ENCODE measurements around the gene FOLR2.
A peak's percentile ranks its signal among the peaks of the same experiment; 100 is the strongest.

Gene FOLR2

DNA sequence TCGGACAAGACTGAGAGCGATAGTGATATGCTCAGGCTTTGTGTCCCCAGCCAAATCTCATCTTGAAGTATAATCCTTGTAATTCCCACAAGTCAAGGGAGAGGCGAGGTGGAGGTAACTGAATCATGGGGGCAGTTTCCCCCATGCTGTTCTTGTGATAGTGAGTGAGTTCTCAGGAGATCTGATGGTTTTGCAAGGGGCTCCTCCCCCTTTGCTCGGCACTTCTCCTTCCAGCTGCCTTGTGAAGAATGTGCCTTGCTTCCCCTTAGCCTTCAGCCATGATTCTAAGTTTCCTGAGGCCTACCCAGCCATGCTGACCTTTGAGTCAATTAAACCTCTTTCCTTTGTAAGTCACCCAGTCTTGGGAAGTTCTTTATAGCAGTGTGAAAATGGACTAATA lies 7.5 kb upstream of the FOLR2 start:
- TF ChIP-seq PAX5 (IDR thresholded peaks at IDR 0.05; ENCODE audit: insufficient read depth, low read length, severe bottlenecking) (no peak), SPI1 (IDR thresholded peaks at IDR 0.05; ENCODE audit: low read depth, low read length) (no peak), POU2F2 (IDR thresholded peaks at IDR 0.05; ENCODE audit: low read depth, low read length) (no peak), POLR2AphosphoS5 (IDR thresholded peaks at IDR 0.05; ENCODE audit: low read depth, low read length) (no peak), POLR2A (IDR thresholded peaks at IDR 0.05; ENCODE audit: low read depth, low read length) (no peak), TAF1 (IDR thresholded peaks at IDR 0.05; ENCODE audit: low read depth, low read length) (no peak)
- no peak for FAIRE-seq
- DNase-seq (ENCODE audit: insufficient read length, low spot score) = no peak

DNA sequence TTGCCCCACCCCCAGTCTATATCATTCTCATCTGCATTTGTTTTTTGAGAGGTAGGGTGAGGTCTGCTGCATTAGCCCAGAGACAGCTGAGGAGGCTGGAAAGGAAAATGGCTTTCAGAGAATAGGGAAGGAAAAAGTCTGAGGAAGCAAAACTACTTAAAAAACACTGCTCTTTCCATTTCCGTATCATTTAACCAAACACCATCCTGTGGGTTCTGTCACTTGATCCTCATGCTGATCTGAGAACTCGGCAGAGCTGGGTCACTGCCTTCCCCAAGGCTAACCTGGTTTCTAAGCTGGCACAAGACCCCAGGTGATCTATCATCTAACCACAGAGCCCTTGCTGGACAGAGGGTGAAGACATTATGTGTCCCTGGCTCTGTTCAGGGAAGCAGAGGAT lies 1.2 kb downstream of the FOLR2 start:
- TF ChIP-seq POU2F2 (IDR thresholded peaks at IDR 0.05; ENCODE audit: low read depth, low read length) (no peak), TAF1 (IDR thresholded peaks at IDR 0.05; ENCODE audit: low read depth, low read length) (no peak), PAX5 (IDR thresholded peaks at IDR 0.05; ENCODE audit: insufficient read depth, low read length, severe bottlenecking) (no peak)
- DNase-seq (ENCODE audit: insufficient read length, low spot score) = no peak
- FAIRE-seq = no peak

DNA sequence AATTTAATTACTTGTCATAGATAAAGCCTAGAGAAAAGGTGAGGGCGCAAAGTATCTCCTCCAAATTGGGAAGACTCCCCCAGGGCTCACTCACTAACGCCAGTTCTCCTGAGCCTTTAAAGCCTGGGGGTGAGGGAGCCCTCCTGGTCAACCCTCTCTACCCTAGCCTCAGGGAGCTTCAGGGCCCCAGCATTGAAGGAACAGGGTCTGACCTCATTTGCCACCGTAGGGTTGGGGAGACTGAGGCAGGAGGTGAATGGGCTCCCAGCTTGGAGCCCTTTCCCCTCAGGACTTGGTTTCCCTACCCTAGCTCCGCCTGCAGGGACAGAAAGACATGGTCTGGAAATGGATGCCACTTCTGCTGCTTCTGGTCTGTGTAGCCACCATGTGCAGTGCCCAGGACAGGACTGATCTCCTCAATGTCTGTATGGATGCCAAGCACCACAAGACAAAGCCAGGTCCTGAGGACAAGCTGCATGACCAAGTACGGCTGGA lies 1.7 kb downstream of the FOLR2 start:
- TF ChIP-seq TAF1 (IDR thresholded peaks at IDR 0.05; ENCODE audit: low read depth, low read length) (no peak), POU2F2 (IDR thresholded peaks at IDR 0.05; ENCODE audit: low read depth, low read length) (no peak), SPI1 (IDR thresholded peaks at IDR 0.05; ENCODE audit: low read depth, low read length) (no peak), POLR2A (IDR thresholded peaks at IDR 0.05; ENCODE audit: low read depth, low read length) (no peak), PAX5 (IDR thresholded peaks at IDR 0.05; ENCODE audit: insufficient read depth, low read length, severe bottlenecking) (no peak), POLR2AphosphoS5 (IDR thresholded peaks at IDR 0.05; ENCODE audit: low read depth, low read length) (no peak)
- no peak for DNase-seq (ENCODE audit: insufficient read length, low spot score)
- no peak for FAIRE-seq

DNA sequence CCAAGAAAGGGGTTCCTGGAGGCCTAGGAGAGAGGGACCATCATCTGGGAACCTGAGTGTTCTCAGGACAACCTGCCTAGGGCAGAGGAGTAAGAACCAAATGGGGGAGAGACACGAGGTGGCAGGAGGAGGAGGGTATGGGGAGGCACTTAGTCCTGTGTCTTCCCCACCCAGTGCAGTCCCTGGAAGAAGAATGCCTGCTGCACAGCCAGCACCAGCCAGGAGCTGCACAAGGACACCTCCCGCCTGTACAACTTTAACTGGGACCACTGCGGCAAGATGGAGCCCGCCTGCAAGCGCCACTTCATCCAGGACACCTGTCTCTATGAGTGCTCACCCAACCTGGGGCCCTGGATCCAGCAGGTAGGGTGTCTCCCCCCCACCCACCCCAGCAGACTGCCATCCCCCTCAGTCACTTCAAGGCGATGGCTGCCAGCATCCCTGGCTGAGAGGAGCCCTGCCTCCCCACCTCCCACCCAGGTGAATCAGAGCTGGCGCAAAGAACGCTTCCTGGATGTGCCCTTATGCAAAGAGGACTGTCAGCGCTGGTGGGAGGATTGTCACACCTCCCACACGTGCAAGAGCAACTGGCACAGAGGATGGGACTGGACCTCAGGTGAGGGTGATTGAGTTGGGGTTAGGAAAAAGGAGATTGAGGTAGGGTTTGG lies 4.2 kb downstream of the FOLR2 start:
- DNase-seq (ENCODE audit: insufficient read length, low spot score) (no peak), FAIRE-seq (no peak)
- TF ChIP-seq POLR2A (IDR thresholded peaks at IDR 0.05; ENCODE audit: low read depth, low read length) (no peak), TAF1 (IDR thresholded peaks at IDR 0.05; ENCODE audit: low read depth, low read length) (no peak), SPI1 (IDR thresholded peaks at IDR 0.05; ENCODE audit: low read depth, low read length) (no peak), POLR2AphosphoS5 (IDR thresholded peaks at IDR 0.05; ENCODE audit: low read depth, low read length) (no peak), POU2F2 (IDR thresholded peaks at IDR 0.05; ENCODE audit: low read depth, low read length) (no peak), PAX5 (IDR thresholded peaks at IDR 0.05; ENCODE audit: insufficient read depth, low read length, severe bottlenecking) (no peak)

DNA sequence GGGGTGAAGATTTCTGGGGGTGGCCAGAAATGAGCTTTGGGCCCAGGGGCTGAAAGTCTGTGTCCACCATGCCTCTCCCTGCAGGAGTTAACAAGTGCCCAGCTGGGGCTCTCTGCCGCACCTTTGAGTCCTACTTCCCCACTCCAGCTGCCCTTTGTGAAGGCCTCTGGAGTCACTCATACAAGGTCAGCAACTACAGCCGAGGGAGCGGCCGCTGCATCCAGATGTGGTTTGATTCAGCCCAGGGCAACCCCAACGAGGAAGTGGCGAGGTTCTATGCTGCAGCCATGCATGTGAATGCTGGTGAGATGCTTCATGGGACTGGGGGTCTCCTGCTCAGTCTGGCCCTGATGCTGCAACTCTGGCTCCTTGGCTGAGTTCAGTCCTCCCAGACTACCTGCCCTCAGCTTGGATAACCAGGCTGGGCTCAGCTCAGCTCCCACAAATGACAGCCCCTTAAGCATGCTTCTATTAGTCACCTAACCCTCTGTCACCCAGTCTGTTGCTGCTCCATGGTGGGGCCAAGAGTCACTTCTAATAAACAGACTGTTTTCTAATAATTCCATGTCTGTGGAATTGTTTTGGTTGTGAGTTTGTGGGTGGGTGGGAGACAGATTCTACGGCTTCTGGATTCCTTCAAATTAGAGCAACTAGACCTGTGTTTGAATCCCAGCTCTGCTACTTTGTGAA lies 4.9 kb downstream of the FOLR2 start:
- DNase-seq (ENCODE audit: insufficient read length, low spot score) (no peak), FAIRE-seq (peak; percentile 47)
- TF ChIP-seq POU2F2 (IDR thresholded peaks at IDR 0.05; ENCODE audit: low read depth, low read length) (no peak), POLR2A (IDR thresholded peaks at IDR 0.05; ENCODE audit: low read depth, low read length) (no peak), SPI1 (IDR thresholded peaks at IDR 0.05; ENCODE audit: low read depth, low read length) (peak; percentile 53)

DNA sequence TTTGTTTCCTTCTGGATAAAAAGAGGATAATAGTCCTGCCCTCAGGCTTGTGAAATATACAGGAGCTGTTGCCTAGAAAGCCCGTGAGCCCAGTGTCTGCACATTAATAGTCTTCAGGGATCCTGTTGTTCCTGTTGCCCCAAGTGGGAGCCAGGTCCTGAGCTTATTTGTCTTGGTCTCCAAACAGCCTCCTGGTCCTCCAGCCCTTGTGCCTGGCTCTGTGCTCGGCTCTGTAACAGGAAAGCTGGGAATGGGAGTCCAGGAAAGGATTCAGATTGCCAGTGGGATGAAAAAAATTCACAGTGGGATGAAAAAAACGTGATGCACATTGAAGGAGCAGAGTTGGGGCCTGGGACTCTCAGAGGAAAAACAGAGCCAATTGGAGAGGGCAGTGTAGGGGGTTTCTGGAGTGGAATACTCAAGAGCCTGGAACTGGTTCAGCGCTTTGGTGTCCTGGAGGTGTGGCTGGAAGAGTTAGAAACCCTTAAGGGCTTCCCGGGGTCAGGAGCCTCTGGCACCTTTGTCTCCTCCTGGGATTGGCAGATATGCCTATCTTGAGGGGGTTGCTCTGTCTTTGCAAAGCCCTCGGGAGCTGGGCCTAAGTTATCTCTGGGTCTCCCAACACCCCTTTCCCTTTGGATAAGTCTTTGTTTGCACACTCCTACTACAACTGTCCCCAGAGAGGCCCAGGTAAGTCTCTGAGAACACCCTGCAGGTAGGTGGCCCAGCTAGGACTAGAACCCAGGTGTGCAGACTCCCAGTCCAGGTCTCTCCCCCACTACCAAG lies 5.7 kb downstream of the FOLR2 start:
- TF ChIP-seq TAF1 (IDR thresholded peaks at IDR 0.05; ENCODE audit: low read depth, low read length) (no peak), PAX5 (IDR thresholded peaks at IDR 0.05; ENCODE audit: insufficient read depth, low read length, severe bottlenecking) (no peak), POLR2AphosphoS5 (IDR thresholded peaks at IDR 0.05; ENCODE audit: low read depth, low read length) (no peak), POLR2A (IDR thresholded peaks at IDR 0.05; ENCODE audit: low read depth, low read length) (no peak), SPI1 (IDR thresholded peaks at IDR 0.05; ENCODE audit: low read depth, low read length) (no peak), POU2F2 (IDR thresholded peaks at IDR 0.05; ENCODE audit: low read depth, low read length) (no peak)

DNA sequence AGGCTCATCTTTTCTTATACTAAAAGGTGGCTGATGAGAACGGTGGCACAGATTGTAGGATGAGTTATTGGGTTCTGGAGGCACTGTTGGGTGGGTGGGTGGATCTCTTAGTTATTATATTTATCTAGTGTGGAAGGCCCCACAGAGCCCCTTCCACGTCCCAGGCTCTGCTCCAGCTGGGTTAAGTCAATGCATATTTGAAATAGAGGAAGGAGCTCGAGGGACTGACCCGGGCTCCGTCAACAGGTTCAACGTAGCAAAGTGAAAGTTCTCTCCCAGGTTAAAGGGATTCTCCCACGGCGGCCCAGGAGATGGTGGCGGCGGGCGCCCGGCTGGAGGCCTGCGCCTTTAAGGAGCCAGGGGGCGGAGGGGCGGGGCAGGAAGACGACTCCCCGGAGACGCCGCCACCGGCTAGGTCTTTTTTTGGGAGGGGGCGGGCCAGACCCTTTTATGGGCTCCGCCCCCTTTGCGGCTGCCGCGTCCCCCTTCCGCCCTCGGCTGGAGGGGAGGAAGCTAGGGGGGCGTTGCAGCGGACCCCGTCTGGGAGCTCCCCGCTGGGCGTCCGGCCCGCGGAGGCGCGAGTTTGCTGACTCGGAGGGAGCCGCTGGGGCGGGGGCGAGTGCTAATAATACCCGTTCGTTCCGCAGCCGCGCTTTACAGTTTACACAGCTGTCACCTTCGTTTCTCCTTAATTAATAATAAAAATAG lies 6.5 kb downstream of the FOLR2 start:
- peak; percentile 82 for FAIRE-seq
- peak; percentile 75 for DNase-seq (ENCODE audit: insufficient read length, low spot score)
- TF ChIP-seq POLR2AphosphoS5 (IDR thresholded peaks at IDR 0.05; ENCODE audit: low read depth, low read length) = no peak
- 0 out of 2 replicates have a peak, but pooled peaks have one; percentile 14 for TF ChIP-seq SPI1 (IDR thresholded peaks at IDR 0.05; ENCODE audit: low read depth, low read length)
- peak; percentile 53; the same call in 1 of the 2 replicates for TF ChIP-seq POU2F2 (IDR thresholded peaks at IDR 0.05; ENCODE audit: low read depth, low read length)
- peak; percentile 13 for TF ChIP-seq PAX5 (IDR thresholded peaks at IDR 0.05; ENCODE audit: insufficient read depth, low read length, severe bottlenecking)
- no peak for TF ChIP-seq TAF1 (IDR thresholded peaks at IDR 0.05; ENCODE audit: low read depth, low read length)
- no peak; the same call in 1 of the 2 replicates for TF ChIP-seq POLR2A (IDR thresholded peaks at IDR 0.05; ENCODE audit: low read depth, low read length)

More for the DNA sequence above, 5.7 kb downstream of the FOLR2 start:
- FAIRE-seq = no peak
- no peak for DNase-seq (ENCODE audit: insufficient read length, low spot score)

DNA sequence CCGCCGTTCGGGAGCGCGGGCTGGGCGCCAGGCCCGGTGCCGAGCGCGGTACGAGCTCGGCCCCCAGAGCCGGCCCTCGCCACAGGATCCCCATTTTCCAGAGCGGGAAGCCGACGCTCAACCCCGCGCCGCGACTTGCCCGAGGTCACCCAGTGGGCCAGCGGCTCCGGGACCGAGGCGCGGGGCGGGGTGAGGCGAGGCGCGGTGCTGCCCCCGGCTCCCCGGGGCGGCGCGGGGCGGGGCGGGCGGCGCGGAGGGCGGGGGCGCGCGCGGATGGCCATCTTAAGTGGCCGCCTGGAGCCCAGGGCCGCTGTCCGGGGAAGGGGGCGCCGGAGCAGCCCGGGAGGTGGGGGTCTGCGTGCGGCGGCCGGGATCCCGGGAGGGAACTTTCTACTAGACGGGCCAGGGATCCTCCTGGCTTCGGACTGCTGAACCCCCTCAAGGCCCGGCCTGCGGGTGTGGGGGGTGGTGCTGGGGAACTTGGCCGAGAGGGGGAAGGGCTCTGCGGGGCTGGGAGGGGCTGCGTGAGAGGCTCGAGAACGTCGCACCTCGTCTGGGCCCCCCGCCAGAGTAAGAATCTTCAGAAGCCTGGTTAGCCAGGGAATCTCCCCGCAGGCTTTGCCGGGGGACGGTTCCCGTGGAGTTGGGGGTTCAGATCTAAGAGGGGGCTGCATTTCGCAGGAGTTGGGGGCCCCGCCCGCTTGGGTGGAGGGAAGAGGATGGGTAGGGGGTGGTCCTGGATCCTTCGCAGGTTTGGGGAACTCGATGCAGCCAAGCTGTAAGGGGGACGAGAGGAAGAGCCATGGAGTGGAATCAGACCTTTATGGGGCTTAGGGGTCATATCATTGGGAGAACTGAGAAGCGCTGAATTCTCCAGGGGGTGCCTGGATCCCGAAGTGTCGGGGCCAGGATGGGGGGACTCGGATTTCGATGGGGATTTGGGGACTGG lies 7.3 kb downstream of the FOLR2 start:
- FAIRE-seq = no peak
- TF ChIP-seq TAF1 (IDR thresholded peaks at IDR 0.05; ENCODE audit: low read depth, low read length) (peak; percentile 27; the same call in 1 of the 2 replicates), PAX5 (IDR thresholded peaks at IDR 0.05; ENCODE audit: insufficient read depth, low read length, severe bottlenecking) (no peak)
- no peak for DNase-seq (ENCODE audit: insufficient read length, low spot score)

All from GM12891 (cell line).